SU-DHL-6 (cell line): ENCODE measurements around the gene KDM1B.
A peak's percentile ranks its signal among the peaks of the same experiment; 100 is the strongest.

ENCODE experiments used
- H2AFZ ChIP-seq: fragments of 200-600 bp; sonication (generic); 2 replicates; pipeline ENCODE4 v1.6.1; 2014; ENCODE audit warnings: low read depth, mild to moderate bottlenecking, moderate library complexity, mixed read lengths, antibody characterized with exemption, low read length; ENCODE audit not compliant: severe bottlenecking
- H3F3A ChIP-seq: fragments of 200-600 bp; shearing (Covaris generic); 2 replicates; pipeline ENCODE4 v1.6.0; 2016; ENCODE audit warnings: antibody characterized with exemption, mild to moderate bottlenecking; ENCODE audit not compliant: insufficient read depth
- H3K27ac ChIP-seq: fragments of 200-600 bp; sonication (generic); 2 replicates; pipeline ENCODE4 v1.5.1; 2016; ENCODE audit warnings: low read depth, mild to moderate bottlenecking, low read length, moderate library complexity, mixed read lengths
- H3K27me3 ChIP-seq: fragments of 200-600 bp; sonication (generic), shearing (Covaris generic); 2 replicates; pipeline ENCODE4 v1.6.0; 2014; ENCODE audit warnings: mild to moderate bottlenecking, low read length
- H3K36me3 ChIP-seq: fragments of 200-600 bp; sonication (generic); 2 replicates; pipeline ENCODE4 v1.6.1; 2014; ENCODE audit warnings: mild to moderate bottlenecking, low read length, mixed read lengths
- H3K4me2 ChIP-seq: fragments of 300-600, 200-600 bp; shearing (Covaris generic), sonication (generic); 2 replicates; pipeline ENCODE4 v1.6.0; 2014; ENCODE audit warnings: low read length, low read depth, mild to moderate bottlenecking; ENCODE audit not compliant: poor library complexity, severe bottlenecking
- H3K4me3 ChIP-seq: fragments of 200-600 bp; sonication (generic); 2 replicates; pipeline ENCODE4 v1.5.1; 2014; ENCODE audit warnings: antibody characterized with exemption, low read length, mild to moderate bottlenecking, mixed read lengths; ENCODE audit not compliant: insufficient read depth, poor library complexity, severe bottlenecking
- H3K79me2 ChIP-seq: fragments of 200-600 bp; sonication (generic); 2 replicates; pipeline ENCODE4 v1.6.1; 2014; ENCODE audit warnings: mild to moderate bottlenecking, low read length, moderate library complexity; ENCODE audit not compliant: insufficient read depth
- H3K9ac ChIP-seq: fragments of 200-600 bp; sonication (generic); 2 replicates; pipeline ENCODE4 v1.7.0; 2014; ENCODE audit warnings: mild to moderate bottlenecking, low read length
- H3K9me2 ChIP-seq: fragments of 200-600 bp; sonication (generic); replicated peaks from 2 replicates; pipeline ENCODE4 v1.6.1; 2014; ENCODE audit warnings: low read length; ENCODE audit not compliant: insufficient read depth
- H3K9me3 ChIP-seq: fragments of 200-600 bp; sonication (generic); 2 replicates; pipeline ENCODE4 v1.6.1; 2014; ENCODE audit warnings: low read length, mixed read lengths; ENCODE audit not compliant: insufficient read depth
- H4K20me1 ChIP-seq: fragments of 200-600 bp; sonication (generic); 2 replicates; pipeline ENCODE4 v1.6.1; 2014; ENCODE audit warnings: low read depth, mild to moderate bottlenecking, antibody characterized with exemption, low read length, moderate library complexity, mixed read lengths
- EZH2phosphoT487 ChIP-seq: fragments of 200-600 bp; sonication (generic), shearing (Covaris generic); conservative IDR thresholded peaks from 2 replicates; pipeline ENCODE4 v1.6.1; 2018; ENCODE audit warnings: mild to moderate bottlenecking, antibody characterized with exemption, low read length, moderate library complexity, mixed read lengths
- TF ChIP-seq, protein P1 (sequence below): fragments of 200-600 bp; sonication (generic); IDR thresholded peaks from one replicate; pipeline ENCODE4 v1.5.1; 2017; ENCODE audit warnings: antibody characterized with exemption, mild to moderate bottlenecking, low read length, moderate library complexity; ENCODE audit not compliant: insufficient read depth, poor library complexity, severe bottlenecking

The KDM1B gene

DNA sequence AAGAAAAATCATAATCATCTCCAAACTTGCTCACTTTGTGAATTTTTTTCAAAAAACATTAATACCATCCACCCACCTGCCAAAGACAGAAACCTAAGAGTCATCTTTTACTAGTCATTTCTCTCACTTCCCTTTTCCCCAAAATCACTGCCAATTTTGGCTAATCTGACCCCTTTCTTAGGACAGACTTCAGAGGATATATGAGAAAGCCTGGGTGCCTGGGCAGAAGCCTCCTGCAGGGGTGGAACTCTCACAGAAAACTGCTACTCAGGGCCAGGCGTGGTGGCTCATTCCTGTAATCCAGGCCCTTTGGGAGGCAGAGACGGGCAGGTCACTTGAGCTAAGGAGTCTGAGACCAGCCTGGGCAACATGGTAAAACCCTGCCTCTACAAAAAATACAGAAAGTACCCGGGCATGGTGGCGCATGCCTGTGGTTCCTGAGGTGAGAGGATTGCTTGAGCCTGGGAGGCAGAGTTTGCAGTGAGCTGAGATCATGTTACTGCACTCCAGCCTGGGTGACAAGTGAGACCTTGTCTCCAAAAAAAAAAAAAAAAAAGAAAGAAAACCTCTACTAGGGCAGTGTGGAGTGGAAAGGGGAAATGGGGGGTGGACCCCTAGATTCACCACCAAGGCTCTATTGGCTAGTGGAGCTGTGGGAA is 105.4 kb downstream of the KDM1B start:
- Histone ChIP-seq H4K20me1 (peaks cover 65% of the 10 kb centered on the region), H3K79me2 (peaks cover 90% of the 10 kb centered on the region), H3K36me3 (peaks cover 57% of the 10 kb centered on the region), H3F3A (peaks cover 57% of the 10 kb centered on the region), H3K9me3 (peaks cover 5% of the 10 kb centered on the region; the same call in 1 of the 2 replicates), H3K27ac (peak overlapping the region; percentile 86), H3K9ac (peak overlapping the region; percentile 94), H3K4me3 (peak overlapping the region; percentile 75), H3K4me2 (peak overlapping the region; percentile 97), H3K27me3 (no peaks in the 10 kb centered on the region), H3K9me2 (no peaks in the 10 kb centered on the region), H2AFZ (no peak overlapping the region)
- TF ChIP-seq, protein P1, sequence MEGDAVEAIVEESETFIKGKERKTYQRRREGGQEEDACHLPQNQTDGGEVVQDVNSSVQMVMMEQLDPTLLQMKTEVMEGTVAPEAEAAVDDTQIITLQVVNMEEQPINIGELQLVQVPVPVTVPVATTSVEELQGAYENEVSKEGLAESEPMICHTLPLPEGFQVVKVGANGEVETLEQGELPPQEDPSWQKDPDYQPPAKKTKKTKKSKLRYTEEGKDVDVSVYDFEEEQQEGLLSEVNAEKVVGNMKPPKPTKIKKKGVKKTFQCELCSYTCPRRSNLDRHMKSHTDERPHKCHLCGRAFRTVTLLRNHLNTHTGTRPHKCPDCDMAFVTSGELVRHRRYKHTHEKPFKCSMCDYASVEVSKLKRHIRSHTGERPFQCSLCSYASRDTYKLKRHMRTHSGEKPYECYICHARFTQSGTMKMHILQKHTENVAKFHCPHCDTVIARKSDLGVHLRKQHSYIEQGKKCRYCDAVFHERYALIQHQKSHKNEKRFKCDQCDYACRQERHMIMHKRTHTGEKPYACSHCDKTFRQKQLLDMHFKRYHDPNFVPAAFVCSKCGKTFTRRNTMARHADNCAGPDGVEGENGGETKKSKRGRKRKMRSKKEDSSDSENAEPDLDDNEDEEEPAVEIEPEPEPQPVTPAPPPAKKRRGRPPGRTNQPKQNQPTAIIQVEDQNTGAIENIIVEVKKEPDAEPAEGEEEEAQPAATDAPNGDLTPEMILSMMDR: no peak
- TF ChIP-seq EZH2phosphoT487: no peak

GRCh38 chr6:18261877-18262276 is 106.7 kb downstream of the KDM1B start:
- H3K9me2 ChIP-seq: no peaks in the 10 kb centered on the region
- H3K4me2 ChIP-seq: peak overlapping the region; percentile 97
- peak overlapping the region; percentile 94 for H3K9ac ChIP-seq
- peaks cover 54% of the 10 kb centered on the region for H4K20me1 ChIP-seq
- TF ChIP-seq, protein P1: no peak
- no peaks in the 10 kb centered on the region for H3K27me3 ChIP-seq
- peak overlapping the region; percentile 75 for H3K4me3 ChIP-seq
- H3K9me3 ChIP-seq: peaks cover 12% of the 10 kb centered on the region; the same call in 1 of the 2 replicates
- peaks cover 49% of the 10 kb centered on the region for H3F3A ChIP-seq
- H3K79me2 ChIP-seq: peaks cover 77% of the 10 kb centered on the region
- no peak overlapping the region for H2AFZ ChIP-seq
- peak overlapping the region; percentile 86 for H3K27ac ChIP-seq
- H3K36me3 ChIP-seq: peaks cover 48% of the 10 kb centered on the region

DNA sequence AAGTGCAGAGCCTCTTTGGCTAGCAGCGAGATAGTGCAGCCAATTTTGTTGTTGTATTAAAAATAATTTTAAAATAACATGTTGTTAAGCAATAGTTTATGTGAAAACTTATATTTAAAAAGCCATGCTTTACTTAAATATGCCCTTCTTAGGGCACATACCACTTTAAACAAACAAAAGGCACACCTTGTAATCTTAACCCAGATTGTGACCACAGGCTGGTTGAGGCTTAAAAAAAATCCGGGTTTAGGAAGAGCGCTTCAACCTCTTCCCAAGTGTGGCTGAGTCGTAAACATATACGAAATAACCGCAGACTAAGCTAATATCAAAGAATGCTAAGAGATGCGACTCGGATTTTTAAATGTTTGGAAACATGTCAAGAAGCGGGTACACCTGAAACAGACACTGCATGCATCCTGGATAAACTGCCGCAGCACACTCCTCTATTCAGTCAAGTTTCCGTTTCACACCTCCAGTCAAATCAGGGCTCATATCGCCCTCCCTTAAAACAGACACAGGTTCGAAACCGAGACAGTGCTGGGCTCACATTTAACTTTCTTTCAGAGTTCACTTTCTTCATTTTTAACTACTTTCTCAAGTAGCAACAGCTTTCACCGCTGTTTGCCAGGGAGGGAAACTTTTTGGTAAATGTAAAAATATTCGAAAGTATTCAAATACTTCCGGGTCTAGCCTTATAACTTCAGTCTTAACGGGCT is 107.6 kb downstream of the KDM1B start:
- Histone ChIP-seq H3K4me3 (peak overlapping the region; percentile 75), H3K27ac (peak overlapping the region; percentile 86), H4K20me1 (peaks cover 44% of the 10 kb centered on the region), H2AFZ (no peak overlapping the region), H3K9ac (peak overlapping the region; percentile 94), H3K9me3 (peaks cover 12% of the 10 kb centered on the region; the same call in 1 of the 2 replicates), H3K27me3 (no peaks in the 10 kb centered on the region), H3F3A (peaks cover 39% of the 10 kb centered on the region), H3K79me2 (peaks cover 67% of the 10 kb centered on the region), H3K4me2 (peak overlapping the region; percentile 97), H3K36me3 (peaks cover 38% of the 10 kb centered on the region), H3K9me2 (no peaks in the 10 kb centered on the region)
- TF ChIP-seq, protein P1: no peak
- TF ChIP-seq EZH2phosphoT487: no peak
